Endometrial microvascular endothelial cells (primary cell): Measurements from ENCODE around the gene TBX18. TPM values are rescaled to one million over a fixed set of nuclear protein-coding genes. Genes with fewer than 3 reads are reported as not detected.

Experiments used
- in situ Hi-C: cut with HindIII; loops from 2 replicates; pipeline ENCODE4 v1.10.0; 2017; ENCODE audit warnings: low sequenced_read_pairs, low pct_unique_long_range_greater_than_20kb; ENCODE audit errors: inconsistent ontology term
- total RNA-seq: library from RNA; depleted of rRNA; stranded (reverse); fragments of >200 nt; gene quantifications from one replicate; pipeline ENCODE4 v1.2.3, GENCODE V29; 2015; ENCODE audit errors: inconsistent ontology term

TBX18 gene
- total RNA-seq, result 0.28 TPM

GRCh38 chr6:84764332-84765049 lies at the start of gene TBX18:
Gene TBX18, minus strand, starts transcription at chr6:84764598. Its CDS starts 417 bp downstream, at chr6:84764181.
- in situ Hi-C loops, result loop anchor here (10.0 to 25.0 kb wide), 2 partner anchors 127 to 340 kb away; no protein-coding TSS in a partner anchor

GRCh38 chr6:84811351-84811750 lies 47.0 kb upstream of the TBX18 start:
- in situ Hi-C loops, result no loop called here

GRCh38 chr6:84809455-84809854 lies 45.1 kb upstream of the TBX18 start:
- in situ Hi-C loops, result no loop called here

GRCh38 chr6:84808491-84809061 lies 44.2 kb upstream of the TBX18 start:
- in situ Hi-C loops, result no loop called here

- in situ Hi-C loops, result no loop called here
These were observed 40.7 kb upstream of the TBX18 start for GRCh38 chr6:84805145-84805544.

GRCh38 chr6:84804720-84805119 lies 40.3 kb upstream of the TBX18 start:
- in situ Hi-C loops, result no loop called here

GRCh38 chr6:84801250-84801649 lies 36.9 kb upstream of the TBX18 start:
- in situ Hi-C loops, result no loop called here

GRCh38 chr6:84798257-84798656 lies 33.9 kb upstream of the TBX18 start:
- in situ Hi-C loops, result no loop called here

- in situ Hi-C loops, result no loop called here
These were observed 31.9 kb upstream of the TBX18 start for GRCh38 chr6:84796343-84796742.

GRCh38 chr6:84791927-84792326 lies 27.5 kb upstream of the TBX18 start:
- in situ Hi-C loops, result no loop called here

GRCh38 chr6:84791233-84791632 lies 26.8 kb upstream of the TBX18 start:
- in situ Hi-C loops, result no loop called here

GRCh38 chr6:84789170-84789569 lies 24.8 kb upstream of the TBX18 start:
- in situ Hi-C loops, result no loop called here

GRCh38 chr6:84788689-84789088 lies 24.3 kb upstream of the TBX18 start:
- in situ Hi-C loops, result no loop called here

GRCh38 chr6:84785671-84786070 lies 21.3 kb upstream of the TBX18 start:
- in situ Hi-C loops, result no loop called here

- in situ Hi-C loops, result no loop called here
These were observed 15.5 kb upstream of the TBX18 start for GRCh38 chr6:84779917-84780316.

- in situ Hi-C loops, result no loop called here
These were observed 15.0 kb upstream of the TBX18 start for GRCh38 chr6:84779380-84779779.

GRCh38 chr6:84777888-84778287 lies 13.5 kb upstream of the TBX18 start:
- in situ Hi-C loops, result no loop called here

- in situ Hi-C loops, result no loop called here
These were observed 12.0 kb upstream of the TBX18 start for GRCh38 chr6:84776392-84776791.

- in situ Hi-C loops, result no loop called here
These were observed 11.4 kb upstream of the TBX18 start for GRCh38 chr6:84775751-84776150.

GRCh38 chr6:84774985-84775284 lies 10.5 kb upstream of the TBX18 start:
- in situ Hi-C loops, result loop anchor here (25.0 kb wide), 1 partner anchor 138 kb away; no protein-coding TSS in a partner anchor
